ENCODE measurements around the gene LRRC70.

The LRRC70 gene

GRCh38 chr5:62596691-62597090 lies 18.1 kb downstream of the LRRC70 start:
- H3K27me3 ChIP-seq (ENCODE audit: control insufficient read depth, insufficient read depth, low read length) = no peaks in the 10 kb centered on the region
- H3K4me1 ChIP-seq = no peaks in the 10 kb centered on the region
- H3K4me2 ChIP-seq (ENCODE audit: low read length) = no peak overlapping the region
- TF ChIP-seq, protein P1, sequence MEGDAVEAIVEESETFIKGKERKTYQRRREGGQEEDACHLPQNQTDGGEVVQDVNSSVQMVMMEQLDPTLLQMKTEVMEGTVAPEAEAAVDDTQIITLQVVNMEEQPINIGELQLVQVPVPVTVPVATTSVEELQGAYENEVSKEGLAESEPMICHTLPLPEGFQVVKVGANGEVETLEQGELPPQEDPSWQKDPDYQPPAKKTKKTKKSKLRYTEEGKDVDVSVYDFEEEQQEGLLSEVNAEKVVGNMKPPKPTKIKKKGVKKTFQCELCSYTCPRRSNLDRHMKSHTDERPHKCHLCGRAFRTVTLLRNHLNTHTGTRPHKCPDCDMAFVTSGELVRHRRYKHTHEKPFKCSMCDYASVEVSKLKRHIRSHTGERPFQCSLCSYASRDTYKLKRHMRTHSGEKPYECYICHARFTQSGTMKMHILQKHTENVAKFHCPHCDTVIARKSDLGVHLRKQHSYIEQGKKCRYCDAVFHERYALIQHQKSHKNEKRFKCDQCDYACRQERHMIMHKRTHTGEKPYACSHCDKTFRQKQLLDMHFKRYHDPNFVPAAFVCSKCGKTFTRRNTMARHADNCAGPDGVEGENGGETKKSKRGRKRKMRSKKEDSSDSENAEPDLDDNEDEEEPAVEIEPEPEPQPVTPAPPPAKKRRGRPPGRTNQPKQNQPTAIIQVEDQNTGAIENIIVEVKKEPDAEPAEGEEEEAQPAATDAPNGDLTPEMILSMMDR (IDR thresholded peaks at IDR 0.05) = no peak
- H2AFZ ChIP-seq = no peak overlapping the region
- no peak overlapping the region for H3K9ac ChIP-seq
- no peak overlapping the region for H3K4me3 ChIP-seq (ENCODE audit: low read depth, low read length)
- H3K9me3 ChIP-seq (ENCODE audit: control insufficient read depth, low read length) = no peaks in the 10 kb centered on the region
- H3K36me3 ChIP-seq (ENCODE audit: control insufficient read depth, insufficient read depth, low read length) = no peaks in the 10 kb centered on the region
- H3K27ac ChIP-seq = no peak overlapping the region
- no peaks in the 10 kb centered on the region for H3K79me2 ChIP-seq

DNA sequence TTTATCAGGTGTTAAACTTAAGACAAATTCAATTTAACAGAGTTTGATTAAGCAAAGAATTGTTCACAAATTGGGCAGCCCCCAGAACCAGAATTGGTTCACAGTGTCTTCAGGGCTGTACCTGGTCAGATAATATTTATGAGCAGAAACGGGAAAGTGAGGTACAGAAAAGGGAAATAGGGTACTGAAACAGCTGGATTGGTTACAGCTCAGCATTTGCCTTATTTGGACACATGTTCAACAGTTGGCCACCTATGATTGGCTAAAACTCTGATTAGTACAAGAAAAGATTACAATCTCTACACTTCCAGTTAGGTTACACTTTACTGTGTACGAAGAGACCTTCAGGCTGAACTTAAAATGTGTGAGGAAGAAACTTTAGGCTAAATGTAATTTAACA lies 18.7 kb downstream of the LRRC70 start:
- Histone ChIP-seq H3K27me3 (ENCODE audit: control insufficient read depth, insufficient read depth, low read length) (no peaks in the 10 kb centered on the region), H3K4me2 (ENCODE audit: low read length) (no peak overlapping the region), H3K4me3 (ENCODE audit: low read depth, low read length) (no peak overlapping the region), H3K9ac (no peak overlapping the region), H3K27ac (no peak overlapping the region), H3K79me2 (no peaks in the 10 kb centered on the region), H2AFZ (no peak overlapping the region), H3K9me3 (ENCODE audit: control insufficient read depth, low read length) (no peaks in the 10 kb centered on the region), H3K4me1 (no peaks in the 10 kb centered on the region), H3K36me3 (ENCODE audit: control insufficient read depth, insufficient read depth, low read length) (no peaks in the 10 kb centered on the region)
- TF ChIP-seq, protein P1 (IDR thresholded peaks at IDR 0.05) = no peak

DNA sequence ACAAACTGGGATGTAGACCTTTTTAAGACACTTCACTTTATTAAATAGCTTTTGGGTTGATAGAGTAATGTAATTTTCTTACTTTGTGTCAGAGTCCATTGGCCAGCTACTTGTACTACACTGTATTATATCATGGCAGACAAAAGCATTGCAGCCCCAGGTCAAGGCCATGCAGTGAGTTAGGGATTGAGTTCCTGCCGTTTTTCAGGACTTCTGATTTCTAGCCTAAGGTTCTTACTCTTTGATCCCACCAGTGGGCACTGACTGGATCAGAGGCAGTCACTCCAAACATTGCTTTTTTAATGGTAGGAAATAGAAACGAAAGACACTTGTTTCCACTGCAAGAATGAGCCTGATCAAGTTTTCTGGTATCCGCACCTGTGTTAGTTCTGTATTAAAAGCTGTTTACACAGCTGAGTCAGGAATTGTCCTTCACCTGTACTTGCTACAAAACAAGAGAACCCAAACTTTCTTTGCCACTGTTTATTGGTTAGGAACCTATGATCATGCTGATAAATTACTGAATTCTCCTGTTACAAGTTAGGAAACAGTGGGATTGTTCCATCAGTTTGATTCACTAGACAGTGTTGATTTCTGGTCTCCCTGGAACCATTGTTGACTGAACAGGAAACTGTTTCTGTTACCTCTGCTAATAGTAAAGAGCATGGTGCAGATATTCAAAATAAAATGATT lies 22.1 kb downstream of the LRRC70 start:
- Histone ChIP-seq H3K9me3 (ENCODE audit: control insufficient read depth, low read length) (no peaks in the 10 kb centered on the region), H2AFZ (no peak overlapping the region), H3K79me2 (no peaks in the 10 kb centered on the region), H3K36me3 (ENCODE audit: control insufficient read depth, insufficient read depth, low read length) (no peaks in the 10 kb centered on the region), H3K9ac (no peak overlapping the region), H3K27me3 (ENCODE audit: control insufficient read depth, insufficient read depth, low read length) (no peaks in the 10 kb centered on the region), H3K4me2 (ENCODE audit: low read length) (no peak overlapping the region), H3K27ac (no peak overlapping the region), H3K4me1 (no peaks in the 10 kb centered on the region), H3K4me3 (ENCODE audit: low read depth, low read length) (no peak overlapping the region)
- TF ChIP-seq, protein P1 (IDR thresholded peaks at IDR 0.05) = no peak

GRCh38 chr5:62603934-62604333 lies 25.3 kb downstream of the LRRC70 start:
- no peak overlapping the region for H3K27ac ChIP-seq
- TF ChIP-seq, protein P1 (IDR thresholded peaks at IDR 0.05) = no peak
- no peak overlapping the region for H2AFZ ChIP-seq
- no peaks in the 10 kb centered on the region for H3K9me3 ChIP-seq (ENCODE audit: control insufficient read depth, low read length)
- no peaks in the 10 kb centered on the region for H3K36me3 ChIP-seq (ENCODE audit: control insufficient read depth, insufficient read depth, low read length)
- no peak overlapping the region for H3K9ac ChIP-seq
- H3K79me2 ChIP-seq = no peaks in the 10 kb centered on the region
- H3K4me2 ChIP-seq (ENCODE audit: low read length) = no peak overlapping the region
- H3K4me3 ChIP-seq (ENCODE audit: low read depth, low read length) = no peak overlapping the region
- H3K27me3 ChIP-seq (ENCODE audit: control insufficient read depth, insufficient read depth, low read length) = no peaks in the 10 kb centered on the region
- no peaks in the 10 kb centered on the region for H3K4me1 ChIP-seq

DNA sequence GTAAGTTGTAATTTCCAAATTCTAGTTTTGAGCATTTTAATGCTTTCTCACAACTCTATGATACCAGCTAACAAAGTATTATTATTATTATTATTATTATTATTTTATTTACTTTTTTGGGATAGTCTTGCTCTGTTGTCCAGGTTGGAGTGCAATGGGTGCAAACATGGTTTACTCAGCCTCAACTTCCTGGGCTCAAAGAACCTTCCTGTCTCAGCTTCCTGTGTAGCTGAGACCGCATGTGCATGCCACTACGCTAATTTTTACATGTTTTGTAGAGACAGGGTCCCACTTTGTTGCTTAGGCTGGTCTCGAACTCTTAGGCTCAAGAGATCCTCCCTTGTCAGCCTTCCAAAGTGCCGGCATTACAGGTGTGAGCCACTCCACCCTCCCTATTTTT lies 27.0 kb downstream of the LRRC70 start:
- TF ChIP-seq, protein P1 (IDR thresholded peaks at IDR 0.05) = no peak
- Histone ChIP-seq H3K4me3 (ENCODE audit: low read depth, low read length) (no peak overlapping the region), H3K4me2 (ENCODE audit: low read length) (no peak overlapping the region)

More for the DNA sequence above, 27.0 kb downstream of the LRRC70 start:
- H3K36me3 ChIP-seq (ENCODE audit: control insufficient read depth, insufficient read depth, low read length) = no peaks in the 10 kb centered on the region
- no peaks in the 10 kb centered on the region for H3K27me3 ChIP-seq (ENCODE audit: control insufficient read depth, insufficient read depth, low read length)
- no peaks in the 10 kb centered on the region for H3K79me2 ChIP-seq
- H3K27ac ChIP-seq = no peak overlapping the region
- H3K4me1 ChIP-seq = no peaks in the 10 kb centered on the region
- no peaks in the 10 kb centered on the region for H3K9me3 ChIP-seq (ENCODE audit: control insufficient read depth, low read length)
- H3K9ac ChIP-seq = no peak overlapping the region
- H2AFZ ChIP-seq = no peak overlapping the region

All from parathyroid adenoma (tissue), 2 donors.